OCI-LY3 (cell line): ENCODE measurements around the gene FLG.
"Not testable (repeated sequence)": the region's sequence is repeated elsewhere in the genome, so short reads cannot be mapped to it uniquely, and the experiment has no call there.

Experiments used
- EZH2phosphoT487 ChIP-seq: fragments of 200-600 bp; shearing (Covaris generic); IDR thresholded peaks from 2 replicates; pipeline ENCODE4 v1.6.1; 2018; ENCODE audit warnings: antibody characterized with exemption, mixed run types, low read depth
- TF ChIP-seq, protein P1 (sequence below): fragments of 200-600, 300-600 bp; sonication (generic); IDR thresholded peaks from 2 replicates; pipeline ENCODE4 v1.5.1; 2014; ENCODE audit warnings: antibody characterized with exemption, low read length, low read depth

DNA sequence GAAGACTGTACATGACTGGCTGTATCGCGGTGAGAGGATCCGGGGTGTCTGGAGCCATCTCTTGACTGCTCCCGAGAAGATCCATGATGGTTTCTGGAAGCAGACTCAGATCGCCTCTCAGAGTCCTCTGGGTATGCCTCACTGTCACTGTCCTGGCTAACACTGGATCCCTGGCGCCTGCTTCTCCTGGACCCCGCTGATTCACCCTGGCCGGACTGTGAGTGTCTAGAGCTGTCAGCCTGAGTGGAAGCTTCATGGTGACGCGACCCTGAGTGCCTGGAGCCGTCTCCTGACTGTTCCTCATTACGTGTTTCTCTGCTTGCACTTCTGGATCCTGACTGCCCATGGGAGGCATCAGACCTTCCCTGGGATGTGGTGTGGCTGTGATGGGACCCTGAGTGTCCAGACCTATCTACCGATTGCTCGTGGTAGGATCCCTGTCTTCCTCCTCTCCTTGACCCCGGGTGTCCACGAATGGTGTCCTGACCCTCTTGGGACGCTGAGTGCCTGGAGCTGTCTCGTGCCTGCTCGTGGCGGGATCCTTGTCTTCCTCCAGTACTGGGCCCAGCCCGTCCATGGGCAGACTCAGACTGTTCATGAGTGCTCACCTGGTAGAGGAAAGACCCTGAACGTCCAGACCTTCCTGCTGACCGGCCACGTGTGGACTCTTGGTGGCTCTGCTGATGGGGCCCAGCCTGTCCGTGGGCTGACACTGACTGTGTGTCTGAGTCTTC is 21.7 kb downstream of the FLG start:
- TF ChIP-seq, protein P1, sequence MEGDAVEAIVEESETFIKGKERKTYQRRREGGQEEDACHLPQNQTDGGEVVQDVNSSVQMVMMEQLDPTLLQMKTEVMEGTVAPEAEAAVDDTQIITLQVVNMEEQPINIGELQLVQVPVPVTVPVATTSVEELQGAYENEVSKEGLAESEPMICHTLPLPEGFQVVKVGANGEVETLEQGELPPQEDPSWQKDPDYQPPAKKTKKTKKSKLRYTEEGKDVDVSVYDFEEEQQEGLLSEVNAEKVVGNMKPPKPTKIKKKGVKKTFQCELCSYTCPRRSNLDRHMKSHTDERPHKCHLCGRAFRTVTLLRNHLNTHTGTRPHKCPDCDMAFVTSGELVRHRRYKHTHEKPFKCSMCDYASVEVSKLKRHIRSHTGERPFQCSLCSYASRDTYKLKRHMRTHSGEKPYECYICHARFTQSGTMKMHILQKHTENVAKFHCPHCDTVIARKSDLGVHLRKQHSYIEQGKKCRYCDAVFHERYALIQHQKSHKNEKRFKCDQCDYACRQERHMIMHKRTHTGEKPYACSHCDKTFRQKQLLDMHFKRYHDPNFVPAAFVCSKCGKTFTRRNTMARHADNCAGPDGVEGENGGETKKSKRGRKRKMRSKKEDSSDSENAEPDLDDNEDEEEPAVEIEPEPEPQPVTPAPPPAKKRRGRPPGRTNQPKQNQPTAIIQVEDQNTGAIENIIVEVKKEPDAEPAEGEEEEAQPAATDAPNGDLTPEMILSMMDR, result not testable (repeated sequence)
- TF ChIP-seq EZH2phosphoT487, result not testable (repeated sequence)
